Ovary (tissue), 9 donors: ENCODE data around the gene UBXN1. TPM values are rescaled to one million over a fixed set of nuclear protein-coding genes. Genes with fewer than 3 reads are reported as not detected.
A peak's percentile ranks its signal among the peaks of the same experiment; 100 is the strongest.

ENCODE experiments used
- DNase-seq, 5 donors: peaks; one replicate each; pipeline ENCODE4 v3.0.0-alpha.2; 2019 to 2020
- H3K27ac ChIP-seq, 2 donors: fragments of 200-600 bp; one replicate each; pipeline versions ENCODE4 v1.5.1 to v1.8.0; 2019 to 2022
- H3K27me3 ChIP-seq: fragments of 200-600 bp; one replicate; pipeline ENCODE4 v1.8.0; 2022
- H3K36me3 ChIP-seq: fragments of 200-600 bp; sonication (generic); one replicate; pipeline ENCODE4 v1.5.1; 2019
- H3K4me1 ChIP-seq: one replicate; pipeline ENCODE4 v1.8.1; 2013; ENCODE audit warnings: mild to moderate bottlenecking, moderate library complexity; ENCODE audit not compliant: insufficient read depth
- H3K4me3 ChIP-seq: fragments of 200-600 bp; sonication (generic); one replicate; pipeline ENCODE4 v1.5.1; 2017
- H3K9me3 ChIP-seq, 2 donors: fragments of 200-600 bp in 1 of 2; sonication (generic) in 1 of 2; one replicate each; pipeline versions ENCODE4 v1.5.1 to v1.8.1; 2013 to 2019; ENCODE audit warnings: mild to moderate bottlenecking in 1 of 2, moderate library complexity in 1 of 2
- CTCF ChIP-seq, 3 donors: fragments of 450-650 bp in 2 of 3; fragments of 200-600 bp in 1 of 3; IDR thresholded peaks; one replicate each; pipeline versions ENCODE4 v1.5.1 to v1.8.0; 2016 to 2022; ENCODE audit warnings: antibody characterized with exemption in 3 of 3, mild to moderate bottlenecking in 1 of 3
- EP300 ChIP-seq: sonication (generic); formaldehyde crosslinking; IDR thresholded peaks from one replicate; pipeline ENCODE4 v1.6.1; 2017; ENCODE audit warnings: antibody characterized with exemption
- POLR2A ChIP-seq: fragments of 450-650 bp; IDR thresholded peaks from one replicate; pipeline ENCODE4 v1.6.1; 2017; ENCODE audit warnings: antibody characterized with exemption, mild to moderate bottlenecking, moderate library complexity
- WGBS, 3 donors: extraction: QIAGEN DNeasy Blood & Tissue Kit in 1 of 3; methylation state at CpG; one replicate each; pipeline versions ENCODE4 v1.1.5 to v1.1.7; 2013 to 2017; 5-methylcytosine and 5-hydroxymethylcytosine counted together
- intact Hi-C, 4 donors: fragments of 100-400 bp; cut with DNase I; formaldehyde crosslinking; loops; one replicate each; pipeline versions ENCODE4 v1.11.0 to v1.15.1; 2022 to 2023
- polyA plus RNA-seq, 2 donors: library from polyadenylated mRNA; stranded (reverse); fragments of 200-250 nt in 1 of 2; fragments of 350-450 nt in 1 of 2; fragmentation: Illumina TruSeq in 1 of 2; extraction: RNeasy Lipid Tissue Mini Kit (QIAGEN cat#74804) in 1 of 2; gene quantifications; one replicate each; pipeline ENCODE4 v1.2.3, GENCODE V29; 2013 to 2014
- total RNA-seq, 7 donors: library from RNA; depleted of rRNA in 2 of 7; stranded (reverse); fragments of >200 nt in 2 of 7; fragmentation: NEBNext Ultra II Directional in 3 of 7; extraction: Animal tissue kit (Norgen Biotek cat#: 25700) in 3 of 7; gene quantifications; one replicate each; pipeline versions ENCODE4 v1.1.0 to v1.2.4, GENCODE V29; 2016 to 2023
- donor health status: DM: no; HTN: no; CAD: no; lungs with moderate emphysema.
- donor health status: DM: no; HTN: no; CAD: no.
- donor health status: Bipolar disorder and iron deficiency.
- donor health status: DM: yes; HTN: yes; CAD: no.
- donor health status: DM: no; HTN: no; CAD: no.
- donor health status: DM: yes; HTN: yes; CAD: no.

Gene UBXN1
- total and polyA plus RNA-seq, 9 donors, result 97.6 to 284 (median 170) TPM

- Histone ChIP-seq H3K27me3 (no peaks in the 10 kb centered on the region), H3K9me3 (no peaks in the 10 kb centered on the region), H3K27ac (no peak overlapping the region), H3K4me1 (peaks cover 6% of the 10 kb centered on the region), H3K4me3 (no peak overlapping the region), H3K36me3 (peaks cover 2% of the 10 kb centered on the region)
- no peak for DNase-seq
- 83 to 89% (median 88%) methylated on average over 22 to 24 of the region's 24 CpGs for WGBS, 3 donors
- no peak for TF ChIP-seq POLR2A
- no peak for TF ChIP-seq EP300
- TF ChIP-seq CTCF (IDR thresholded peaks at IDR 0.05), result no peak
- intact Hi-C loops, result no loop called here
These were observed 30.5 kb downstream of the UBXN1 start for GRCh38 chr11:62648185-62648966.

- 58 to 77% (median 66%) methylated on average over 6 of the region's 6 CpGs for WGBS, 3 donors
- DNase-seq, result no peak
- Histone ChIP-seq H3K36me3 (peaks cover 2% of the 10 kb centered on the region), H3K9me3 (no peaks in the 10 kb centered on the region), H3K27me3 (no peaks in the 10 kb centered on the region), H3K4me3 (no peak overlapping the region), H3K27ac (no peak overlapping the region), H3K4me1 (peaks cover 6% of the 10 kb centered on the region)
- TF ChIP-seq CTCF (IDR thresholded peaks at IDR 0.05) (no peak), EP300 (no peak), POLR2A (no peak)
- intact Hi-C loops, result loop anchor here in 1 of 4 donors (2.0 kb wide), 1 partner anchor 25 kb away; no protein-coding TSS in a partner anchor
These were observed 31.3 kb downstream of the UBXN1 start for GRCh38 chr11:62647609-62648005.

DNA sequence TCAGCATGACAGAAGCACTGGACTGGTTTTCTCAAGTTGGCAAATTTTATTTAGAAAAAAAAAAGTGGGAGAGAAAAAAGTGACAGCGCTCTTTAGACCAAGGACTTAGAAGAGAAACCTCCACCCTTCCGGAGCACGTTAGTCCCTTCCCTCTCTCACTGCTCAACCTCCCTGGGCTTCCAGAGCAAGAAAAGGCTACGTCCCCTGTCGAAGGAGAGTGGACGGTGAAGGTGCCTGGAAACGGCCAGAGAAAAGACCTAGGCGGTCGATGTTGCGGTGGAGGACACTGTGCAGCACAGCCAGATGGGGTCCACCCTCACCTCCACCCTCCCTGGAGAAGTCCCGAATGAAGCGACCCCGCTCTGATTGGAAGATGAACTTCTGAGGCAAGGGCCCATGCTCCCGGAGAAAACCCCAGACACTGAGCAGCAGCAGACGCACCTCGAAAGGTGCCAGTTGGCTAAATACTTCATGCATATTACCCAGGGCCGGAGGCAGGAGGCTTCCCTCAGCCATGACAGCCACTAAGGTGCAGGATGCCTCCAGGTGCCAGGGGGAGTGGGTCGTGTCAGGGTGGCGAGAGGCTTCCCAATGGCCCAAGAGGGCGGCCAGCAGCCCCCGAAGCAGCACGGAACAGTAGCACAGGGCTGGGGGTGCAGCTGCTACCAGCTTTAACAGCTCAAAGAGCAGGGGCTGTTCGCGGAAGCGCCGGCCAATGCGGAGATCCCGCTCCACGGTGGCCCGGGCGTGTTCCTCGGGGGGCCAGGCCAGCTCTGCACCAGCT is 31.9 kb downstream of the UBXN1 start:
- no peak for TF ChIP-seq CTCF (IDR thresholded peaks at IDR 0.05)
- TF ChIP-seq POLR2A, result no peak
- TF ChIP-seq EP300, result no peak
- no peak overlapping the region for H3K27ac ChIP-seq
- peaks cover 2% of the 10 kb centered on the region for H3K36me3 ChIP-seq
- no peaks in the 10 kb centered on the region for H3K9me3 ChIP-seq
- H3K4me1 ChIP-seq, result peaks cover 4% of the 10 kb centered on the region
- intact Hi-C loops, result loop anchor here in 1 of 4 donors (2.0 kb wide), 1 partner anchor 24 kb away; no protein-coding TSS in a partner anchor
- 50 to 56% (median 53%) methylated on average over 32 of the region's 32 CpGs for WGBS, 3 donors
- H3K4me3 ChIP-seq, result no peak overlapping the region
- peak in 1 of 5 donors; percentile 54 for DNase-seq
- H3K27me3 ChIP-seq, result no peaks in the 10 kb centered on the region

DNA sequence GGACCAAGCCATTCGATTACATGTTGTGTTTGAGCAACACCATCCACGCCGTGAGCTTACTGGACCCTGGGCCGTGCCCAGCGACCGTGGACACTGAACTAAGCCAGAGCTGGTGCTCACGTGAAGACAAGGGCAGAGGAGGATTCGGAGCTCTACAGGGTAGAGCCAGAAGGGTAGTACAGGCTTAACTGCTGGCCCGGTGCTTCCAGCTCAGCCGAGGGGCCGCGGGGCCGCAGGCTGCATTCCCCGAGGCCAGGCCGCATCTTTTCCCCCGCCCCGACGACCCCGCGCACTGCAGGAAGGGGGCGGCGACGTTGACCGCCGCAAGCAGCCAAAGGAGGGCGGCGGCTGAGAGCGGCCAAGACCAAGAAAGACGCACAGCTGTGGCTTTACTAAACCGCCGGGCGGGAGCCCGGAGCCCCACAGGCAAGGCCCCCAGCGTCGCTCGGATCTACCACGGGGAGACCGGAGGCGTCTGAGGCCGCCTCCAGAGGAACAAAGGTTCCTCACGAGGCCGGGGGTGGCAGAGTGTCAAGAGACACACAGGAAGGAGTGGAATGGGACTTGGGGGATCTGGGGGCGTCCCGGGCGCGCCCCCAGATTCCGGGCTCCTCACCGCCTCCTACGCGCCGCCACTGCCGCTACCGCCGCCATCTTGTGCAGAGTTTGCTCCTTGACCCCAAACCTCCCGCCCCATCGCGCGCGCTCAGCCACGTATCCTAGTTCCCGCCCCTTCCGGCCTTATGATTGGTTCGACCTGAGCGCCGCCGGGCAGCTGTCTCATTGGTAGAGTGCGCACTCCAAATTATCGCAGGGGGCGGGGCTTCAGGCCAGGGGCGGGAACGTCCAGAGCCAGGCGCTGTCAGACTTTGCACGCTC is 32.7 kb downstream of the UBXN1 start, which contains the start of gene GANAB:
TSS of gene GANAB (minus strand) at position 668 of the 879 bp plus-strand sequence. CDS start at position 654, 14 bp downstream.
- WGBS, 3 donors, result 0% methylated on average over 61 to 73 of the region's 73 CpGs
- Histone ChIP-seq H3K27me3 (no peaks in the 10 kb centered on the region), H3K4me1 (peaks cover 4% of the 10 kb centered on the region), H3K4me3 (peak within 1 kb of the TSS; percentile 85), H3K9me3 (no peaks in the 10 kb centered on the region), H3K27ac (peak within 1 kb of the TSS; percentile 69 to 87), H3K36me3 (peaks cover 2% of the 10 kb centered on the region)
- TF ChIP-seq POLR2A (peak; percentile 81), CTCF (IDR thresholded peaks at IDR 0.05) (no peak)
- DNase-seq, result peak; percentile 98 to 99 (median 99)
- intact Hi-C loops, result loop anchor here in 1 of 4 donors (2.0 kb wide), 1 partner anchor 23 kb away; no protein-coding TSS in a partner anchor
